ENCODE measurements around the gene SCN5A. TPM values are rescaled to one million over a fixed set of nuclear protein-coding genes. Genes with fewer than 3 reads are reported as not detected.

SCN5A gene
- total and polyA plus RNA-seq, 2 of the 13 experiments (the other 11 are each of a cell fraction or from before 2014, with no cell fraction given), result 0.22 TPM; not detected in 1

DNA sequence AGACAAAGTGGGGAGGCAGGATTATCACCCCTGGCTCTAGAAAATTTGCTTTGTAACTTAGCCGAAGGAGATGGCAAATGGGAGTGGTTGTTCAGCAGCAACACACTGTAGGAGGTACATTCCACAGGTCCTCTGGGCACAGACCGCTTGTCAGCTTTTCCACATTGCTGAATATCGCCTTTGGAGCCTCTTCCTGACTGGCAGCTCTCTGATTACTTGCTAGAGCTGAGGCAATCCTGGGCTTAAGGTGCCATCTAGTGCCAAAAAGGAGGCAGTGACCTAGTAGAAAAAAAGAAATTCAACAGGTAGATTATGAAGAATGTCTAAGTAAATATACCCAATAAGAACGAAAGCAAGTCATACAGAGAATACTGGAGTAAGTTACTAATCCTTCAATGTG, 13.1 kb upstream of the SCN5A start:
- intact Hi-C loops (cut with micrococcal nuclease; ENCODE audit: unreplicated experiment) (loop anchor here (1.0 kb wide), 2 partner anchors 16 to 141 kb away; no protein-coding TSS in a partner anchor), in situ Hi-C loops (cut with HindIII; ENCODE audit: extremely low pct_ligation_motif_present, low pct_unique_long_range_greater_than_20kb) (no loop called here)
- H3K9me3 ChIP-seq (ENCODE audit: low read length), result peaks cover 13% of the 10 kb centered on the region; the same call in 1 of the 2 replicates
- BruUV-seq (replicated peaks), result no TSS peak
- peak; percentile 81 for FAIRE-seq
- 0 out of 2 replicates have a peak overlapping the region, but pooled peaks have one; percentile 33 for H3K4me2 ChIP-seq (ENCODE audit: low read depth, low read length)
- ChIA-PET POLR2A (no interaction called here), CTCF (ENCODE audit: low intra/inter-chr PET ratio, low total read pairs) (interaction anchor here (1.2 to 2.0 kb wide), 2 partner anchors 16 to 141 kb away, joined by 4 to 15 read pairs; no protein-coding TSS in a partner anchor)
- no peak overlapping the region for H3K4me3 ChIP-seq (replicated peaks in 1 of 3; ENCODE audit: insufficient read depth in 1 of 3, low read depth in 2 of 3, low read length in 3 of 3)
- H3K27ac ChIP-seq (ENCODE audit: extremely low read length, insufficient read depth, low read length), result no peak overlapping the region
- DNase-seq (ENCODE audit: low spot score), result peak; percentile 52
- H3K27me3 ChIP-seq (ENCODE audit: control insufficient read depth in 1 of 2, insufficient read depth in 2 of 2, low read length in 2 of 2), result peaks cover 0 to 11% of the 10 kb centered on the region in 2 experiments; a peak in 2 of 5 replicates
- no peaks in the 10 kb centered on the region for H3K36me3 ChIP-seq (replicated peaks in 1 of 2; ENCODE audit: control insufficient read depth in 1 of 2, insufficient read depth in 2 of 2, low read length in 2 of 2)
- 1% methylated on average over 4 of the region's 4 CpGs for WGBS (ENCODE audit: low lambda C conversion rate)
- H2AFZ ChIP-seq (ENCODE audit: low read length), result no peak overlapping the region
- no peaks in the 10 kb centered on the region for H4K20me1 ChIP-seq (ENCODE audit: insufficient read depth, low read length)
- peak; percentile 90 for ATAC-seq
- H3K9ac ChIP-seq (ENCODE audit: insufficient read depth, low read depth, low read length), result no peak overlapping the region
- H3K79me2 ChIP-seq (ENCODE audit: insufficient read depth, low read length), result no peaks in the 10 kb centered on the region
- H3K4me1 ChIP-seq (ENCODE audit: insufficient read depth, low read length), result no peaks in the 10 kb centered on the region; the same call in 1 of the 2 replicates
- no peak for TF ChIP-seq AGO1 (IDR thresholded peaks at IDR 0.05; ENCODE audit: low read depth, low read length, poor library complexity, severe bottlenecking)
- TF ChIP-seq ZNF331 (CRISPR knock-in tag; IDR thresholded peaks at IDR 0.05), result peak; percentile 25; the same call in 1 of the 2 replicates
- TF ChIP-seq ZNF230 (CRISPR knock-in tag; IDR thresholded peaks at IDR 0.05), result 0 out of 2 replicates have a peak, but pooled peaks have one; percentile 39
- no peak for TF ChIP-seq ONECUT2 (CRISPR knock-in tag; IDR thresholded peaks at IDR 0.05)
- TF ChIP-seq HMG20B (CRISPR knock-in tag; conservative IDR thresholded peaks at IDR 0.05), result no peak
- no peak for TF ChIP-seq PHF5A (CRISPR knock-in tag; IDR thresholded peaks at IDR 0.05; ENCODE audit: low read depth, unreplicated experiment)
- no peak for TF ChIP-seq ZNF790 (CRISPR knock-in tag; IDR thresholded peaks at IDR 0.05; ENCODE audit: borderline replicate concordance)
- no peak for TF ChIP-seq MNT (IDR thresholded peaks at IDR 0.05)
- no peak for TF ChIP-seq NFKB2 (CRISPR knock-in tag; IDR thresholded peaks at IDR 0.05; ENCODE audit: borderline replicate concordance)
- no peak for TF ChIP-seq ZNF232 (CRISPR knock-in tag; IDR thresholded peaks at IDR 0.05; ENCODE audit: borderline replicate concordance)
- no peak for TF ChIP-seq TOE1 (CRISPR knock-in tag; IDR thresholded peaks at IDR 0.05)
- TF ChIP-seq ZNF609 (CRISPR knock-in tag; IDR thresholded peaks at IDR 0.05; ENCODE audit: borderline replicate concordance), result no peak
- TF ChIP-seq ZNF180 (CRISPR knock-in tag; IDR thresholded peaks at IDR 0.05; ENCODE audit: borderline replicate concordance, low read depth), result no peak
- TF ChIP-seq ZNF567 (CRISPR knock-in tag; IDR thresholded peaks at IDR 0.05; ENCODE audit: borderline replicate concordance), result no peak
- no peak for TF ChIP-seq ZNF33B (CRISPR knock-in tag; IDR thresholded peaks at IDR 0.05)
- no peak for TF ChIP-seq RAD51 (IDR thresholded peaks at IDR 0.05; ENCODE audit: borderline replicate concordance)
- no peak for TF ChIP-seq NPAS2 (CRISPR knock-in tag; IDR thresholded peaks at IDR 0.05; ENCODE audit: borderline replicate concordance)
- no peak for TF ChIP-seq PHB2 (IDR thresholded peaks at IDR 0.05; ENCODE audit: partially characterized antibody)
- no peak for TF ChIP-seq IKZF5 (CRISPR knock-in tag; IDR thresholded peaks at IDR 0.05)
